GM23338 (cell line): ENCODE data around the gene PSEN2. TPM values are rescaled to one million over a fixed set of nuclear protein-coding genes. Genes with fewer than 3 reads are reported as not detected.

Experiments
- ATAC-seq: fragments of 200-7000 bp; cut with Tn5 transposase; 3 replicates; pipeline ENCODE4 v1.9.1; 2020
- DNase-seq: peaks from one replicate; pipeline ENCODE4 v3.0.0-alpha.2; 2015; ENCODE audit warnings: low spot score
- H2AFZ ChIP-seq: fragments of 200-600 bp; sonication (generic); 2 replicates; pipeline ENCODE4 v1.8.0; 2016; ENCODE audit warnings: antibody characterized with exemption, mild to moderate bottlenecking, moderate library complexity
- H3F3A ChIP-seq: fragments of 200-600 bp; sonication (generic); replicated peaks from 2 replicates; pipeline ENCODE4 v1.8.0; 2017; ENCODE audit warnings: antibody characterized with exemption, mixed run types, low read depth
- H3K27ac ChIP-seq: fragments of 200-600 bp; sonication (generic); 2 replicates; pipeline ENCODE4 v1.6.1; 2016; ENCODE audit warnings: low read depth
- H3K27me3 ChIP-seq: fragments of 200-600 bp; sonication (generic); 2 replicates; pipeline ENCODE4 v1.8.0; 2016; ENCODE audit warnings: mild to moderate bottlenecking, mixed run types, moderate library complexity; ENCODE audit not compliant: insufficient read depth
- H3K36me3 ChIP-seq: fragments of 200-600 bp; sonication (generic); 2 replicates; pipeline ENCODE4 v1.8.0; 2016; ENCODE audit warnings: mild to moderate bottlenecking; ENCODE audit not compliant: insufficient read depth
- H3K4me1 ChIP-seq: fragments of 200-600 bp; sonication (generic); 2 replicates; pipeline ENCODE4 v1.8.0; 2016; ENCODE audit warnings: mild to moderate bottlenecking, moderate library complexity; ENCODE audit not compliant: insufficient read depth
- H3K4me2 ChIP-seq: fragments of 200-600 bp; sonication (generic); 2 replicates; pipeline ENCODE4 v1.7.1; 2017; ENCODE audit warnings: mixed run types
- H3K4me3 ChIP-seq: fragments of 200-600 bp; sonication (generic); 2 replicates; pipeline ENCODE4 v1.6.1; 2016; ENCODE audit warnings: mixed run types
- H3K79me2 ChIP-seq: fragments of 200-600 bp; sonication (generic); replicated peaks from 2 replicates; pipeline ENCODE4 v1.8.0; 2017; ENCODE audit warnings: mild to moderate bottlenecking; ENCODE audit not compliant: insufficient read depth
- H3K9me2 ChIP-seq: fragments of 200-600 bp; sonication (generic); 2 replicates; pipeline ENCODE4 v1.8.0; 2017; ENCODE audit not compliant: insufficient read depth
- H4K20me1 ChIP-seq: fragments of 200-600 bp; sonication (generic); replicated peaks from 2 replicates; pipeline ENCODE4 v1.8.0; 2017; ENCODE audit warnings: mild to moderate bottlenecking; ENCODE audit not compliant: insufficient read depth
- H3K27ac Mint-ChIP-seq: 2 replicates; pipeline ENCODE4 v1.8.0; 2020; ENCODE audit warnings: inconsistent platforms, mild to moderate bottlenecking, moderate library complexity, mixed read lengths
- H3K27me3 Mint-ChIP-seq: 3 replicates; pipeline ENCODE4 v1.8.0; 2022; ENCODE audit warnings: low read depth, mild to moderate bottlenecking, moderate library complexity, mixed read lengths, inconsistent platforms; ENCODE audit not compliant: insufficient read depth, poor library complexity
- H3K36me3 Mint-ChIP-seq: 3 replicates; pipeline ENCODE4 v1.8.0; 2021; ENCODE audit warnings: low read depth, mild to moderate bottlenecking, inconsistent platforms, moderate library complexity, mixed read lengths
- H3K4me1 Mint-ChIP-seq: 3 replicates; pipeline ENCODE4 v1.8.0; 2020; ENCODE audit warnings: mild to moderate bottlenecking, inconsistent platforms, mixed read lengths
- H3K4me3 Mint-ChIP-seq: 3 replicates; pipeline ENCODE4 v1.8.0; 2021; ENCODE audit warnings: moderate library complexity, mild to moderate bottlenecking, inconsistent platforms, mixed read lengths
- H3K9me3 Mint-ChIP-seq: 3 replicates; pipeline ENCODE4 v1.8.0; 2020; ENCODE audit warnings: moderate library complexity, mild to moderate bottlenecking, inconsistent platforms, mixed read lengths
- CREB1 ChIP-seq: fragments of 250-450 bp; sonication (Bioruptor Pico); IDR thresholded peaks from 2 replicates; pipeline ENCODE4 v1.5.0; 2020; ENCODE audit warnings: low read depth, mild to moderate bottlenecking, moderate library complexity
- CTCF ChIP-seq, 2 experiments: fragments of 200-600 bp in 1 of 2; sonication (generic) in 1 of 2; conservative IDR thresholded peaks; 2 replicates each; pipeline versions ENCODE4 v1.5.1 to v1.6.1; 2016 to 2017; ENCODE audit warnings: antibody characterized with exemption in 2 of 2, low read depth in 2 of 2, mild to moderate bottlenecking in 2 of 2, moderate library complexity in 1 of 2
- ETS1 ChIP-seq: IDR thresholded peaks from 2 replicates; pipeline ENCODE4 v1.6.1; 2016; ENCODE audit warnings: antibody characterized with exemption
- EZH2 ChIP-seq: fragments of 200-600 bp; sonication (generic); IDR thresholded peaks from one replicate; pipeline ENCODE4 v1.8.0; 2017; ENCODE audit warnings: antibody characterized with exemption, mild to moderate bottlenecking, low read depth; ENCODE audit not compliant: unreplicated experiment
- JUNB ChIP-seq: IDR thresholded peaks from one replicate; pipeline ENCODE4 v1.6.1; 2016; ENCODE audit warnings: antibody characterized with exemption; ENCODE audit not compliant: unreplicated experiment
- NANOG ChIP-seq: IDR thresholded peaks from 2 replicates; pipeline ENCODE4 v1.6.1; 2016; ENCODE audit warnings: antibody characterized with exemption, borderline replicate concordance
- REST ChIP-seq: IDR thresholded peaks from one replicate; pipeline ENCODE4 v1.6.1; 2018; ENCODE audit warnings: antibody characterized with exemption; ENCODE audit not compliant: unreplicated experiment
- STAT1 ChIP-seq: IDR thresholded peaks from one replicate; pipeline ENCODE4 v1.6.1; 2016; ENCODE audit warnings: antibody characterized with exemption; ENCODE audit not compliant: unreplicated experiment
- ZNF114 ChIP-seq: fragments of 250-450 bp; sonication (Bioruptor Pico); IDR thresholded peaks from 2 replicates; pipeline ENCODE4 v1.5.0; 2020; ENCODE audit warnings: mild to moderate bottlenecking, moderate library complexity
- ZNF331 ChIP-seq: fragments of 250-450 bp; sonication (Bioruptor Pico); IDR thresholded peaks from 2 replicates; pipeline ENCODE4 v1.5.0; 2020; ENCODE audit warnings: low read depth, mild to moderate bottlenecking, moderate library complexity
- ZNF462 ChIP-seq: fragments of 250-450 bp; sonication (Bioruptor Pico); IDR thresholded peaks from 2 replicates; pipeline ENCODE4 v1.5.0; 2020; ENCODE audit warnings: mild to moderate bottlenecking, moderate library complexity
- polyA plus RNA-seq: library from polyadenylated mRNA; unstranded; fragments of >200 nt; fragmentation: Nextera tagmentation; extraction: Ambion mirVana; gene quantifications from 2 replicates; pipeline ENCODE4 v1.2.1, GENCODE V29; 2016
- total RNA-seq: library from RNA; depleted of rRNA; stranded (reverse); fragments of >200 nt; shearing (Covaris generic); gene quantifications from 2 replicates; pipeline ENCODE4 v1.2.3, GENCODE V29; 2014

Gene PSEN2
- total and polyA plus RNA-seq, 2 experiments from 2014 or later = 10.0 to 22.1 TPM

- H3K9me3 Mint-ChIP-seq = no peaks in the 10 kb centered on the region
- 0 out of 2 replicates have a peak, but pooled peaks cover 2% of the 10 kb centered on the region for H3F3A ChIP-seq
- peaks cover 19% of the 10 kb centered on the region for H3K27me3 ChIP-seq
- H3K9me2 ChIP-seq = no peaks in the 10 kb centered on the region
- H3K4me2 ChIP-seq = no peak overlapping the region
- no peaks in the 10 kb centered on the region for H3K36me3 ChIP-seq
- peaks cover 12% of the 10 kb centered on the region for H3K27me3 Mint-ChIP-seq
- peaks cover 26% of the 10 kb centered on the region for H3K4me1 ChIP-seq
- no peak overlapping the region for H3K4me3 ChIP-seq
- ATAC-seq (no peak), DNase-seq (no peak)
- H3K4me1 Mint-ChIP-seq = peaks cover 36% of the 10 kb centered on the region
- peaks cover 7% of the 10 kb centered on the region; the same call in 1 of the 2 replicates for H4K20me1 ChIP-seq
- no peaks in the 10 kb centered on the region for H3K79me2 ChIP-seq
- TF ChIP-seq JUNB = no peak
- no peak for TF ChIP-seq CREB1 (CRISPR knock-in tag)
- TF ChIP-seq STAT1 = no peak
- TF ChIP-seq ZNF462 (CRISPR knock-in tag) = no peak
- no peak for TF ChIP-seq ZNF331 (CRISPR knock-in tag)
- TF ChIP-seq EZH2 = no peak
- no peak for TF ChIP-seq ETS1
- no peak for TF ChIP-seq CTCF (conservative IDR thresholded peaks at IDR 0.05; ENCODE audit: low read depth in 2 of 2)
- no peak for TF ChIP-seq NANOG
- no peak for TF ChIP-seq ZNF114
- TF ChIP-seq REST = no peak
- H3K27ac ChIP-seq = no peak overlapping the region
- H3K4me3 Mint-ChIP-seq = no peak overlapping the region
- H3K36me3 Mint-ChIP-seq = peaks cover 13% of the 10 kb centered on the region
- H3K27ac Mint-ChIP-seq = no peak overlapping the region
- H2AFZ ChIP-seq = no peak overlapping the region
Observed at GRCh38 chr1:226874579-226875425, 4.4 kb downstream of the PSEN2 start.
